ENCODE data around the gene GPR132. TPM values are rescaled to one million over a fixed set of nuclear protein-coding genes. Genes with fewer than 3 reads are reported as not detected.
A peak's percentile ranks its signal among the peaks of the same experiment; 100 is the strongest.

GPR132 gene
- total RNA-seq, 1 donor from 2014 or later = 1.5 TPM

GRCh38 chr14:105020815-105021655 lies 44.2 kb downstream of the GPR132 start, which contains the start of gene CDCA4:
TSS of gene CDCA4 (minus strand) at chr14:105021083. CDS start at chr14:105011929, 9,154 bp downstream.
- peak; percentile 99 for DNase-seq

GRCh38 chr14:105019861-105020814 lies 45.1 kb downstream of the GPR132 start:
- peak; percentile 54 for DNase-seq

GRCh38 chr14:105018414-105018813 lies 46.8 kb downstream of the GPR132 start:
- DNase-seq = no peak

- no peak for DNase-seq
Measured at GRCh38 chr14:105015905-105016304, 49.3 kb downstream of the GPR132 start.

- no peak for DNase-seq
Measured at GRCh38 chr14:105015242-105015641, 50.0 kb downstream of the GPR132 start.

- no peak for DNase-seq
Measured at GRCh38 chr14:105014631-105015030, 50.6 kb downstream of the GPR132 start.

GRCh38 chr14:105014032-105014431 lies 51.2 kb downstream of the GPR132 start:
- DNase-seq = no peak

GRCh38 chr14:105013150-105013785 lies 52.0 kb downstream of the GPR132 start:
- peak; percentile 78 for DNase-seq

GRCh38 chr14:105012171-105012985 lies 52.9 kb downstream of the GPR132 start:
- DNase-seq = no peak

GRCh38 chr14:105011312-105011990 lies 53.8 kb downstream of the GPR132 start:
- DNase-seq = no peak

GRCh38 chr14:105010891-105011291 lies 54.3 kb downstream of the GPR132 start:
- no peak for DNase-seq

- no peak for DNase-seq
Measured at GRCh38 chr14:105010106-105010505, 55.1 kb downstream of the GPR132 start.

GRCh38 chr14:105007593-105008264 lies 57.5 kb downstream of the GPR132 start:
- DNase-seq = no peak

- DNase-seq = no peak
Measured at GRCh38 chr14:105006831-105007592, 58.2 kb downstream of the GPR132 start.

GRCh38 chr14:105005929-105006830 lies 59.0 kb downstream of the GPR132 start:
- DNase-seq = no peak

GRCh38 chr14:105005329-105005928 lies 59.8 kb downstream of the GPR132 start:
- no peak for DNase-seq

All from tongue (tissue), 2 donors.